ENCODE data around the gene BRCA1.

The BRCA1 gene

DNA sequence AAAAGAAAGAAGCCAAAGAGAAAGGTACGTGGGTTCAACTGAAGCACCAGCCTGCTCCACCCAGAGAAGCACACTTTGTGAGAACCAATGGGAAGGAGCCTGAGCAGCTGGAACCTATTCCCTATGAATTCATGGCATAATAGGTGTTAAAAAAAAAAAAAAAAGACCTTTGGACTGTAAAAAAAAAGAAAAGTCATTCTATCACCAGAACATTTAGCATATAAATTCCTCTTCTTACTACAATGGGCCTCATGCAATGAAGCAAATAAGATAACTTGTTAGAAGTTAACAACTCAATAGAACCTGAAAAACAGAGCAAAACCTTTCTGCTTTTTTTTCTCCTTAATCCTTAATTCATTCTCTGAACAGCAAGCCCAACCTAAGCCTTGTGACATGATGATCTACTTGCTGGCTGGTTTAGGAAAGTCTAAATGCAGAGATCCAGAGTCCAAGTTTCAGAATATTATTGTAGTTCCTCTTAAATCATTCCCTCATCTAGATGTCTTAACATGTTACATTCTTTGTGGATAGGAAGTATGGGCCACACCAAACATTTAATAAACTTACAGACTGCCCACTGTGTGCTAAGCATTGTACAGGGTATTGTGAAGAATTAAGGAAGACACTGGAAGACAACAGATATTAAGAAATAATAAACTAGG lies 45.4 kb downstream of the BRCA1 start:
- no peak overlapping the region for H3K9ac ChIP-seq (ENCODE audit: low read length)
- no CpG with 5 or more reads among the region's 1 CpG for WGBS (ENCODE audit: extremely low coverage, insufficient coverage, insufficient read length)
- H2BK12ac ChIP-seq (ENCODE audit: low read length): no peak overlapping the region
- no peaks in the 10 kb centered on the region for H3K79me1 ChIP-seq (ENCODE audit: low read length)
- H2AK5ac ChIP-seq (ENCODE audit: low read length): no peak overlapping the region
- H3K36me3 ChIP-seq (ENCODE audit: control insufficient read depth in 1 of 2, insufficient read depth in 2 of 2, low read length in 2 of 2): peaks cover 0 to 2% of the 10 kb centered on the region in 2 experiments
- H3K4me2 ChIP-seq (ENCODE audit: low read length): no peak overlapping the region
- H3K4me1 ChIP-seq (ENCODE audit: control insufficient read depth in 1 of 2, insufficient read depth in 2 of 2, low read length in 2 of 2): no peaks in the 10 kb centered on the region
- no peak overlapping the region for H3K4ac ChIP-seq (ENCODE audit: low read depth, low read length)
- no peak overlapping the region for H4K12ac ChIP-seq (ENCODE audit: low read depth, low read length)
- no peak overlapping the region for H2BK5ac ChIP-seq (ENCODE audit: low read depth, low read length, poor library complexity)
- H3K27ac ChIP-seq (ENCODE audit: low read depth, low read length): no peak overlapping the region
- no peaks in the 10 kb centered on the region for H3K27me3 ChIP-seq (ENCODE audit: insufficient read depth, low read length)
- no peak overlapping the region for H4K91ac ChIP-seq (ENCODE audit: low read depth, low read length)
- no peaks in the 10 kb centered on the region for H3K79me2 ChIP-seq (ENCODE audit: control insufficient read depth, insufficient read depth, low read length, poor library complexity)
- no peak overlapping the region for H3K23ac ChIP-seq (ENCODE audit: low read length)
- no peak overlapping the region for H3K14ac ChIP-seq (ENCODE audit: low read length)
- no peaks in the 10 kb centered on the region for H3K9me3 ChIP-seq (ENCODE audit: insufficient read depth, low read depth, low read length)
- no peak overlapping the region for H4K8ac ChIP-seq (ENCODE audit: low read depth, low read length)
- H2AFZ ChIP-seq (ENCODE audit: insufficient read depth, low read length, poor library complexity): no peak overlapping the region
- no peak overlapping the region for H2BK120ac ChIP-seq (ENCODE audit: insufficient read depth, low read length, poor library complexity)
- H3K4me3 ChIP-seq (ENCODE audit: low read depth, low read length): no peak overlapping the region
- H3K18ac ChIP-seq (ENCODE audit: low read length): no peak overlapping the region
- DNase-seq: no peak

DNA sequence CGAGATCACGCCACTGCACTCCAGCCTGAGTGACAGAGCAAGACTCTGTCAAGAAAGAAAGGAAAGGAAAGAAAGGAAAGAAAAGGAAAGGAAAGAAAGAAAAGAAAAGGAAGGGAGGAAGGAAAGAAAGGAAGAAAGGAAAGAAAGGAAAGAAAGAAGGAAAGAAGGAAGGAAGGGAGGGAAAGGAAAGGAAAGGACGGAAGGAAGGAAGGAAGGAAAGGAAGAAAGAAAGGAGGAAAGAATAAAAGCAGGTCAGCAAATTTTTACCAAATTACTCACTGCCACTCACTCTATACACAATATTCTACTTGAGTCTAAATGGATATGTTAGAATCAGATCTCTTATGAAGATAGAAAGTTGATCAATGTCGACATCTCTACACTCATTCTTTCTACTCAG lies 50.3 kb downstream of the BRCA1 start:
- H3K79me2 ChIP-seq (ENCODE audit: control insufficient read depth, insufficient read depth, low read length, poor library complexity): no peaks in the 10 kb centered on the region
- no peak overlapping the region for H4K91ac ChIP-seq (ENCODE audit: low read depth, low read length)
- no peak overlapping the region for H2BK120ac ChIP-seq (ENCODE audit: insufficient read depth, low read length, poor library complexity)
- no peak overlapping the region for H3K9ac ChIP-seq (ENCODE audit: low read length)
- no peak for DNase-seq
- no peak overlapping the region for H4K12ac ChIP-seq (ENCODE audit: low read depth, low read length)
- H3K4me3 ChIP-seq (ENCODE audit: low read depth, low read length): no peak overlapping the region
- H2AK5ac ChIP-seq (ENCODE audit: low read length): no peak overlapping the region
- no peaks in the 10 kb centered on the region for H3K27me3 ChIP-seq (ENCODE audit: insufficient read depth, low read length)
- peaks cover 4 to 5% of the 10 kb centered on the region in 2 experiments for H3K36me3 ChIP-seq (ENCODE audit: control insufficient read depth in 1 of 2, insufficient read depth in 2 of 2, low read length in 2 of 2)
- no CpG with 5 or more reads among the region's 4 CpGs for WGBS (ENCODE audit: extremely low coverage, insufficient coverage, insufficient read length)
- no peak overlapping the region for H3K4ac ChIP-seq (ENCODE audit: low read depth, low read length)
- H3K4me1 ChIP-seq (ENCODE audit: control insufficient read depth in 1 of 2, insufficient read depth in 2 of 2, low read length in 2 of 2): no peaks in the 10 kb centered on the region
- no peaks in the 10 kb centered on the region for H3K9me3 ChIP-seq (ENCODE audit: insufficient read depth, low read depth, low read length)
- no peak overlapping the region for H2BK5ac ChIP-seq (ENCODE audit: low read depth, low read length, poor library complexity)
- H3K27ac ChIP-seq (ENCODE audit: low read depth, low read length): no peak overlapping the region
- no peaks in the 10 kb centered on the region for H3K79me1 ChIP-seq (ENCODE audit: low read length)
- no peak overlapping the region for H3K23ac ChIP-seq (ENCODE audit: low read length)
- no peak overlapping the region for H3K14ac ChIP-seq (ENCODE audit: low read length)
- no peak overlapping the region for H3K4me2 ChIP-seq (ENCODE audit: low read length)
- H2AFZ ChIP-seq (ENCODE audit: insufficient read depth, low read length, poor library complexity): no peak overlapping the region
- no peak overlapping the region for H2BK12ac ChIP-seq (ENCODE audit: low read length)
- H4K8ac ChIP-seq (ENCODE audit: low read depth, low read length): no peak overlapping the region
- no peak overlapping the region for H3K18ac ChIP-seq (ENCODE audit: low read length)

GRCh38 chr17:43070872-43071271 lies 54.3 kb downstream of the BRCA1 start:
- H3K36me3 ChIP-seq (ENCODE audit: control insufficient read depth in 1 of 2, insufficient read depth in 2 of 2, low read length in 2 of 2): peaks cover 4 to 8% of the 10 kb centered on the region in 2 experiments
- no peak overlapping the region for H3K4me2 ChIP-seq (ENCODE audit: low read length)
- H4K8ac ChIP-seq (ENCODE audit: low read depth, low read length): no peak overlapping the region
- H3K9ac ChIP-seq (ENCODE audit: low read length): no peak overlapping the region
- H3K18ac ChIP-seq (ENCODE audit: low read length): no peak overlapping the region
- H3K27ac ChIP-seq (ENCODE audit: low read depth, low read length): no peak overlapping the region
- H3K4me3 ChIP-seq (ENCODE audit: low read depth, low read length): no peak overlapping the region
- no peaks in the 10 kb centered on the region for H3K9me3 ChIP-seq (ENCODE audit: insufficient read depth, low read depth, low read length)
- H2BK12ac ChIP-seq (ENCODE audit: low read length): no peak overlapping the region
- no peak overlapping the region for H2AFZ ChIP-seq (ENCODE audit: insufficient read depth, low read length, poor library complexity)
- H4K12ac ChIP-seq (ENCODE audit: low read depth, low read length): no peak overlapping the region
- H2BK120ac ChIP-seq (ENCODE audit: insufficient read depth, low read length, poor library complexity): no peak overlapping the region
- H4K91ac ChIP-seq (ENCODE audit: low read depth, low read length): no peak overlapping the region
- no peak overlapping the region for H3K23ac ChIP-seq (ENCODE audit: low read length)
- H3K79me2 ChIP-seq (ENCODE audit: control insufficient read depth, insufficient read depth, low read length, poor library complexity): no peaks in the 10 kb centered on the region
- H3K4ac ChIP-seq (ENCODE audit: low read depth, low read length): no peak overlapping the region
- H3K27me3 ChIP-seq (ENCODE audit: insufficient read depth, low read length): no peaks in the 10 kb centered on the region
- DNase-seq: no peak
- no peaks in the 10 kb centered on the region for H3K4me1 ChIP-seq (ENCODE audit: control insufficient read depth in 1 of 2, insufficient read depth in 2 of 2, low read length in 2 of 2)
- no CpG with 5 or more reads among the region's 1 CpG for WGBS (ENCODE audit: extremely low coverage, insufficient coverage, insufficient read length)
- no peak overlapping the region for H2BK5ac ChIP-seq (ENCODE audit: low read depth, low read length, poor library complexity)
- no peaks in the 10 kb centered on the region for H3K79me1 ChIP-seq (ENCODE audit: low read length)
- no peak overlapping the region for H3K14ac ChIP-seq (ENCODE audit: low read length)
- no peak overlapping the region for H2AK5ac ChIP-seq (ENCODE audit: low read length)

- Histone ChIP-seq H3K23ac (ENCODE audit: low read length) (no peak overlapping the region), H2AK5ac (ENCODE audit: low read length) (no peak overlapping the region), H3K4me1 (ENCODE audit: control insufficient read depth in 1 of 2, insufficient read depth in 2 of 2, low read length in 2 of 2) (no peaks in the 10 kb centered on the region), H3K27ac (ENCODE audit: low read depth, low read length) (no peak overlapping the region), H3K4ac (ENCODE audit: low read depth, low read length) (no peak overlapping the region), H3K4me2 (ENCODE audit: low read length) (no peak overlapping the region), H4K8ac (ENCODE audit: low read depth, low read length) (no peak overlapping the region), H3K18ac (ENCODE audit: low read length) (no peak overlapping the region), H3K14ac (ENCODE audit: low read length) (no peak overlapping the region), H3K27me3 (ENCODE audit: insufficient read depth, low read length) (no peaks in the 10 kb centered on the region), H2AFZ (ENCODE audit: insufficient read depth, low read length, poor library complexity) (no peak overlapping the region), H3K9ac (ENCODE audit: low read length) (no peak overlapping the region), H3K79me2 (ENCODE audit: control insufficient read depth, insufficient read depth, low read length, poor library complexity) (no peaks in the 10 kb centered on the region), H3K36me3 (ENCODE audit: control insufficient read depth in 1 of 2, insufficient read depth in 2 of 2, low read length in 2 of 2) (peaks cover 4 to 6% of the 10 kb centered on the region in 2 experiments), H4K12ac (ENCODE audit: low read depth, low read length) (no peak overlapping the region), H2BK5ac (ENCODE audit: low read depth, low read length, poor library complexity) (no peak overlapping the region), H4K91ac (ENCODE audit: low read depth, low read length) (no peak overlapping the region), H3K79me1 (ENCODE audit: low read length) (no peaks in the 10 kb centered on the region), H2BK120ac (ENCODE audit: insufficient read depth, low read length, poor library complexity) (no peak overlapping the region), H3K4me3 (ENCODE audit: low read depth, low read length) (no peak overlapping the region), H3K9me3 (ENCODE audit: insufficient read depth, low read depth, low read length) (no peaks in the 10 kb centered on the region), H2BK12ac (ENCODE audit: low read length) (no peak overlapping the region)
- WGBS (ENCODE audit: extremely low coverage, insufficient coverage, insufficient read length): no CpG with 5 or more reads among the region's 1 CpG
- DNase-seq: no peak
These were observed 54.9 kb downstream of the BRCA1 start for GRCh38 chr17:43070257-43070656.

All from trophoblast cell (in vitro differentiated cells and primary cell).